Adrenal gland (tissue), 12 donors: ENCODE measurements around the gene NANOS3. TPM values are rescaled to one million over a fixed set of nuclear protein-coding genes. Genes with fewer than 3 reads are reported as not detected.

Source experiments
- DNase-seq, 7 donors: peaks; one replicate each; pipeline ENCODE4 v3.0.0-alpha.2; 2019 to 2020
- H3K27ac ChIP-seq, 5 donors: fragments of 200-600 bp; sonication (generic) in 4 of 5; 1 replicate in 3 of 5; 2 replicates in 2 of 5; pipeline versions ENCODE4 v1.5.1 to v1.8.0; 2016 to 2020; ENCODE audit warnings: mild to moderate bottlenecking in 1 of 5
- H3K27me3 ChIP-seq: fragments of 200-600 bp; 2 replicates; pipeline ENCODE4 v1.8.0; 2021
- H3K36me3 ChIP-seq, 2 donors: fragments of 200-600 bp; replicated peaks in 1 of 2; 1 replicate in 1 of 2; 2 replicates in 1 of 2; pipeline versions ENCODE4 v1.5.1 to v1.8.0; 2018 to 2022
- H3K4me1 ChIP-seq, 2 donors: fragments of 200-600 bp; replicated peaks in 1 of 2; 1 replicate in 1 of 2; 2 replicates in 1 of 2; pipeline versions ENCODE4 v1.5.1 to v1.8.0; 2018 to 2021
- H3K4me3 ChIP-seq, 4 donors: fragments of 200-600 bp; sonication (generic) in 3 of 4; one replicate each; pipeline ENCODE4 v1.5.1; 2016 to 2018
- H3K9me3 ChIP-seq, 3 donors: fragments of 200-600 bp; sonication (generic) in 1 of 3; replicated peaks in 1 of 3; 1 replicate in 2 of 3; 2 replicates in 1 of 3; pipeline versions ENCODE4 v1.5.1 to v1.8.0; 2016 to 2021
- CTCF ChIP-seq, 6 experiments: fragments of 450-650 bp in 4 of 6; fragments of 200-600 bp in 2 of 6; sonication (generic) in 1 of 6; IDR thresholded peaks; 1 replicate in 5 of 6; 2 replicates in 1 of 6; pipeline versions ENCODE4 v1.5.1 to v1.8.0; 2016 to 2021; ENCODE audit warnings: antibody characterized with exemption in 6 of 6, mild to moderate bottlenecking in 2 of 6, moderate library complexity in 1 of 6
- POLR2A ChIP-seq, 2 donors: fragments of 450-650 bp; IDR thresholded peaks; one replicate each; pipeline ENCODE4 v1.6.1; 2017; ENCODE audit warnings: antibody characterized with exemption in 2 of 2, mild to moderate bottlenecking in 2 of 2, moderate library complexity in 1 of 2
- WGBS, 4 donors: extraction: QIAGEN DNeasy Blood & Tissue Kit in 2 of 4; methylation state at CpG; one replicate each; pipeline versions ENCODE4 v1.1.5 to v1.1.7; 2013 to 2017; 5-methylcytosine and 5-hydroxymethylcytosine counted together
- intact Hi-C, 2 donors: fragments of 100-400 bp; cut with DNase I; formaldehyde crosslinking; loops; one replicate each; pipeline versions ENCODE4 v1.14.1 to v1.15.0; 2022 to 2023
- polyA plus RNA-seq, 3 donors: library from polyadenylated mRNA; stranded (reverse); fragments of 200-250 nt in 2 of 3; fragments of 350-450 nt in 1 of 3; fragmentation: Illumina TruSeq in 1 of 3; extraction: RNeasy Lipid Tissue Mini Kit (QIAGEN cat#74804) in 1 of 3; gene quantifications; one replicate each; pipeline ENCODE4 v1.2.3, GENCODE V29; 2013 to 2014
- total RNA-seq, 9 donors: library from RNA; depleted of rRNA in 4 of 9; stranded (reverse); fragments of >200 nt in 4 of 9; fragments of 120-200 nt in 1 of 9; fragmentation: NEBNext Ultra II Directional in 1 of 9; extraction: Animal tissue kit (Norgen Biotek cat#: 25700) in 1 of 9; gene quantifications; one replicate each; pipeline versions ENCODE4 v1.1.0 to v1.2.4, GENCODE V29; 2013 to 2023
- donor health status: healthy with polysubstance abuse.
- donor health status: Bipolar disorder and iron deficiency.
- donor health status: DM: yes; HTN: yes; CAD: no.
- donor health status: DM: no; HTN: no; CAD: no.
- donor health status: DM: no; HTN: no; CAD: no.
- donor health status: DM: yes; HTN: yes; CAD: no.

The NANOS3 gene
- total and polyA plus RNA-seq, 12 donors, result 0.28 to 1.9 (median 1.3) TPM; not detected in 8

- Histone ChIP-seq H3K36me3 (no peaks in the 10 kb centered on the region), H3K27ac (no peak overlapping the region), H3K27me3 (no peaks in the 10 kb centered on the region), H3K9me3 (no peaks in the 10 kb centered on the region), H3K4me3 (no peak overlapping the region), H3K4me1 (no peaks in the 10 kb centered on the region)
- WGBS, 4 donors, result 93 to 98% (median 98%) methylated on average over 2 of the region's 2 CpGs
- no peak for DNase-seq
- intact Hi-C loops, result no loop called here
- no peak for TF ChIP-seq POLR2A (IDR thresholded peaks at IDR 0.05)
- no peak for TF ChIP-seq CTCF (IDR thresholded peaks at IDR 0.05)
Measured at GRCh38 chr19:13896227-13896626, 19.3 kb downstream of the NANOS3 start.

GRCh38 chr19:13899393-13899792 is 22.5 kb downstream of the NANOS3 start:
- 84 to 92% (median 91%) methylated on average over 10 of the region's 10 CpGs for WGBS, 4 donors
- Histone ChIP-seq H3K27ac (no peak overlapping the region), H3K9me3 (no peaks in the 10 kb centered on the region), H3K27me3 (no peaks in the 10 kb centered on the region), H3K36me3 (no peaks in the 10 kb centered on the region), H3K4me1 (no peaks in the 10 kb centered on the region), H3K4me3 (no peak overlapping the region)
- TF ChIP-seq CTCF (IDR thresholded peaks at IDR 0.05) (no peak), POLR2A (IDR thresholded peaks at IDR 0.05) (no peak)
- no peak for DNase-seq
- intact Hi-C loops, result no loop called here

- H3K4me3 ChIP-seq, result no peak overlapping the region
- H3K36me3 ChIP-seq, result no peaks in the 10 kb centered on the region
- H3K4me1 ChIP-seq, result no peaks in the 10 kb centered on the region
- no peaks in the 10 kb centered on the region for H3K27me3 ChIP-seq
- WGBS, 4 donors, result 41 to 67% (median 58%) methylated on average over 5 of the region's 5 CpGs
- no peak for TF ChIP-seq CTCF (IDR thresholded peaks at IDR 0.05)
- no peak for TF ChIP-seq POLR2A (IDR thresholded peaks at IDR 0.05)
- H3K9me3 ChIP-seq, result no peaks in the 10 kb centered on the region
- intact Hi-C loops, result no loop called here
- no peak for DNase-seq
- H3K27ac ChIP-seq, result no peak overlapping the region
Measured at GRCh38 chr19:13899912-13900584, 23.1 kb downstream of the NANOS3 start.

GRCh38 chr19:13902993-13903555 is 26.1 kb downstream of the NANOS3 start:
- intact Hi-C loops, result no loop called here
- WGBS, 4 donors, result 61 to 81% (median 74%) methylated on average over 4 of the region's 4 CpGs

More at GRCh38 chr19:13902993-13903555, 26.1 kb downstream of the NANOS3 start:
- H3K36me3 ChIP-seq, result no peaks in the 10 kb centered on the region
- no peak overlapping the region for H3K27ac ChIP-seq
- H3K9me3 ChIP-seq, result no peaks in the 10 kb centered on the region
- H3K27me3 ChIP-seq, result no peaks in the 10 kb centered on the region
- H3K4me1 ChIP-seq, result peaks cover 10 to 17% of the 10 kb centered on the region in 2 donors
- DNase-seq, result no peak
- no peak overlapping the region for H3K4me3 ChIP-seq
- TF ChIP-seq CTCF (IDR thresholded peaks at IDR 0.05) (peak in 3 of 6 experiments; percentile 21 to 27 (median 24)), POLR2A (IDR thresholded peaks at IDR 0.05) (no peak)
